ENCODE measurements around the gene BAD.
"Not testable (repeated sequence)": the region's sequence is repeated elsewhere in the genome, so short reads cannot be mapped to it uniquely, and the experiment has no call there.

Gene BAD

DNA sequence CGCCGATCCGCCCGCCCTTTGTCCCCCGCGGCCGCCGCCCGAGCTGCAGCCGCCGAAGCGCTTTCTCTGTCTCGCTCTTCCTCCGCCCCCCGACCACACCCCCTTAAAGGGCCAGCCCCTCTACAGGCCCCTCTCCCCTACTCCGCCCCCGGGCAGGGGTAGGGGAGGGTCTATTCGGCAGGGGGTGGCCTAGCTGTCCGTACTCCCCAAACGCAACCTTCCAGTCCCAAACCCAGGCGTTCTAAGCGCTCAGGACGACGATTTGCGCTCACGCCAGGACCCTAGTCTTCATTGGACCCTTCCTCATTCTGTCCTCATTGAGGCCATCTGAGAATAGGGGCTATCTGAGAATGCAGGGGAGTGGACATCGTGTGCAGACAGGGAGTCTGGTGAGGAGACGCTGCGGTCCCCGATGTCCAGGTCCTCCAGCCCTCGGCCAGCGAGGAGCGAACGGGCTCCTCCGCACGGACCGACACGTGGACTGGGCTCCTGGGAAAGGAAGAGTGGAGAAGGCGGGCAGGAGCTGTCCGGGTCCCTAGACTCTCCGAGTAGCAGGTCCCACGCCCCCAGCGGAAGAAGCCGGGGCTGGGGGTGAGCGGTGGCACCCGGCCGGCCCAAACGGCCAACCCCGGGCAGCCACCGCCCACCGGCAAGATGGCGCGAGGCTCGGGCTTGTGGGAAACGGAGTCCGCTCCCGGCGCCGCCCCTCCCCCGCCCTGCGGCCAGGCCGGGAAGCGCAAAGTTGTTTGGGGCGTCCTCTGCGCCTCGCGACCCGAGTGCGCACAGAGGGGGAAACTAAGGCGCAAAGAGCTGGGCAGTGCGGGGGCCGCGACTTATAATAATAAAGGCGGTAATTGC is 37.4 kb downstream of the BAD start, which contains the start of gene PPP1R14B:
PPP1R14B (minus strand) TSS at position 73 of the 858 bp plus-strand sequence. CDS start 270 bp downstream, outside the sequence.
- in situ Hi-C loops (cut with HindIII; ENCODE audit: low sequenced_read_pairs) = no loop called here

DNA sequence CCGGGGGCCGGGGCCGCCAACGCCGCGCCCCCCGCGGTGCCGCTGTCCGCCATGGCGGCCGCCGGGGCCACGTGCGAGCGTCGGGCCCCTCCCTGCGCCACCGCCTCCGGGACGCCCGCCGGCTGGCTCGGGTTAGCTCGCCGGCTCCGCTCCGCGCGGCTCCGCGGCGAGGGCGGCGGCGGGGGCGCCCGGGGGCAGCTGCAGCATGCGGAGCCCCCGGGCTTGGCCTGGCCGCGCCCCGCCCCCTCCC is 37.9 kb downstream of the BAD start:
- in situ Hi-C loops (cut with HindIII; ENCODE audit: low sequenced_read_pairs) = not testable (repeated sequence)

DNA sequence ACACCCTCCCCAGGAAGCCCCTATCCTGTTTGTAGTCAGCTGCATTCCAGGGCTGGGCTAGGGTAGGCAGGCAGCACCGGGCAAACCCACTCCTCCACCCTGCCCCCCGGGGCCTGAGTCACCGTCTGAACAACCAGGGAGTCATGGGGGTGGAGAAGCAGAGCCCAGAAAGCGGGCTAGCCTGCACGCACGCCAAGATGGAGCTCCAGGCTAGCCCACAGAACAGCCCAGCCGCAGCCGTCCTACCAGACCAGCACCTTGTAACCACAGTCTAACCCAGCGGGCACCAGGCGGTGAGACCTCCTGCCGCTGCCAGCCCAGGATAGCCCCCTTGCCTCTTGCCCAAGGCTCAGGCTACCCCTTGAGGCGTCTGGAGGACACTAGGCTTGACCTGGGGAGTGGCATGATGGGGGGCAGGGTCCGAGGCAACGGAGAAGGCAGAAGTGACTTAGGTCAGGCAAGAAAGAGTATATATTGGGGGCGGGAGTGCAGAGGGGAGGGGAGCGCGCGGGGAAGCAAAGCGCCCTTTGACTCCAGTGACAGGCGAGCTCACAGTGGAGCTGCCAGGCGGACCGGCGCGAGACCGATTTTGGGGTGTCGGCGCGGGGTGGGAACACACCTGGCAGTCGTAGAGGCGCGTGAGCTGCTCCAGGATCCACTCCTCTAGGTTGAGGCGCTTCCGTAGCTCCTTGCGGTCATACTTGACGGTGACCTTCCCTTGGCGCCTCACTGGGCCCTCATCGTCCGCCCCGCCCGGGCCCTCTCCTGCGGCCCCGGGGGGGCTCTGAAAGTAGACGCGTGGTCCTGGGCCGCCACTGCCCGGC is 38.5 kb downstream of the BAD start:
- in situ Hi-C loops (cut with HindIII; ENCODE audit: low sequenced_read_pairs) = no loop called here

DNA sequence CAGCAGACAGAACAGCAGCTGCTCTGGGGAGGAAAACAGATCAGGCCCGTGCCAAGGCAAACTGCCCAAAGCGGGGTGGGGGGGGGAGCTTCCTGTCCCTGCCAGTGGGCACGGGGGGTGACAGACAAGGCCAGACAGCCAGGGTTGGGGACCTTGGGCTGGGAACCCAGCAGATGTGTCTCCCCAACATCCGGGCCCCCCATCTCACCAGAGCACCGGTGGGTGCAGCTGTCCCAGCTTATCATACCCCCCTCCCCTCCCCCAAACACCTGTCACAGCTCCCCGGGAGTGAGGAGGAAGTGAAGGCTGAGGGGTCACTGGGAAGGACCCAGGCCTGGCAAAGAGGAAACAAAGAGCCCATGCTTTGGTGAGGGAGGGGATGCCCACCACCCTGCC is 39.1 kb downstream of the BAD start:
- in situ Hi-C loops (cut with HindIII; ENCODE audit: low sequenced_read_pairs) = no loop called here

DNA sequence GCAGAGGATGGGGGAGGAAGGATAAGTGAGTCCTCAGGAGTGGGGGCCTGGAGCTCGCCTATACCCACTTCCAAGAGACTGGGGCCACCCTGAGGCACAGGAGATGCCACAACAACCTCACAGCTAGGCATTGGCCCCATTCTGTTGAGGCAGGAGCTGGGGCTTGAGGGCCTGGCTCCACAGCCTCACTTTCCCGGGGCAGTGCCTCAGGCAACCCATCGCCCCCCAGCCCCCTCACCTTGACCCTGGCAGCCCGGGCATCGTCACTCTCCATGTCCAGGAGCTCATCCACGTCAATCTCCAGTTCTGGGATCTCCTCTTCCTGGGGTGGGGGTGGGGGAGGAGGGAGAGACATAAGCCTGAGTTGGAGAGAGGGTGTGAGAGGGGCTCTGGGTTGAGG is 39.5 kb downstream of the BAD start:
- in situ Hi-C loops (cut with HindIII; ENCODE audit: low sequenced_read_pairs) = no loop called here

DNA sequence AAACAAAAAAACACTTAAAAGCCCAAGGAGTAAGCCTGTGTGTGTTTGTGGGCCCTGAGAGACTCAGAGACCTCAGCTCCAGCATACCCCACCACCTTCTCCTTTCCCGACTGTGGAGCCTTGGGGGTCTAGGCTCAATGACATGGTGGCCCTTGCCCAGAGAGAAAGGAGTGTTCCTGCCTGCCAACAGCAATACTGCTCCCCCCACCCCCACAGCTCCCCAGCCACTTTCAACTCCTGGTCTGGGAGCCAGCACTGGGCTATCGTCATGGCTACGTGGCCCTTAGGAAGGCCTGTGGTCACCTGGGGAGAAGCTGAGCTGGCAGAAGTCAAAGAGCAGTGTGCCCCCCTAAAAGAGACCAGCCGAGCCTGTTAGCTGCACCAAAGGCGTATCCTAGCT is 40.4 kb downstream of the BAD start:
- in situ Hi-C loops (cut with HindIII; ENCODE audit: low sequenced_read_pairs) = no loop called here

DNA sequence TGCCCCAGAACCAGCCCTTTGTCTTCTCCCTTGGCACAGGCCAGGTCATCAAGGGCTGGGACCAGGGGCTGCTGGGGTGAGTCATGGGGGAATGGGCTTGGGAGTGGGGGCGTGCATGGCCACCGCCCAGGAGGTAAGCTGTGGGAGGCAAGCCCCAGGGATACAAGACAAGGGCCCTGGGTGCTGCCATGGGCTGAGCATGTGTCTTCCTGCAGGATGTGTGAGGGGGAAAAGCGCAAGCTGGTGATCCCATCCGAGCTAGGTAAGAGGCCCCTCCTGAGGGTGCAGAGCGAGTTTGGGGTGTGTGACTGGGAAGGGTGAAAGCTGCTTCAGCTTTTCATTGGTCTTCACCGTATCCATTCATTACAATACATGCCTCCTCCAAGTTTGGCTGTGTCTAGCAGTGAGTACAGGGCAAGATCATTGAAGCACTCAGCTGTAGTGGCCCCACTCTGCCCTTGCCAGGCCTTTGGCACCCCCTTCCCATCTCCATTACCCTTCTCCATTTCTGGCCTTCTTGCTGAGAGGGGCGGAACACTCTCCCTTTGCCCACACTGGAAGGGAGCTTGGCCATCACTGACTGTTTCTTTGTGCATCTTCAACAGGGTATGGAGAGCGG is 41.1 kb downstream of the BAD start:
- in situ Hi-C loops (cut with HindIII; ENCODE audit: low sequenced_read_pairs) = no loop called here

DNA sequence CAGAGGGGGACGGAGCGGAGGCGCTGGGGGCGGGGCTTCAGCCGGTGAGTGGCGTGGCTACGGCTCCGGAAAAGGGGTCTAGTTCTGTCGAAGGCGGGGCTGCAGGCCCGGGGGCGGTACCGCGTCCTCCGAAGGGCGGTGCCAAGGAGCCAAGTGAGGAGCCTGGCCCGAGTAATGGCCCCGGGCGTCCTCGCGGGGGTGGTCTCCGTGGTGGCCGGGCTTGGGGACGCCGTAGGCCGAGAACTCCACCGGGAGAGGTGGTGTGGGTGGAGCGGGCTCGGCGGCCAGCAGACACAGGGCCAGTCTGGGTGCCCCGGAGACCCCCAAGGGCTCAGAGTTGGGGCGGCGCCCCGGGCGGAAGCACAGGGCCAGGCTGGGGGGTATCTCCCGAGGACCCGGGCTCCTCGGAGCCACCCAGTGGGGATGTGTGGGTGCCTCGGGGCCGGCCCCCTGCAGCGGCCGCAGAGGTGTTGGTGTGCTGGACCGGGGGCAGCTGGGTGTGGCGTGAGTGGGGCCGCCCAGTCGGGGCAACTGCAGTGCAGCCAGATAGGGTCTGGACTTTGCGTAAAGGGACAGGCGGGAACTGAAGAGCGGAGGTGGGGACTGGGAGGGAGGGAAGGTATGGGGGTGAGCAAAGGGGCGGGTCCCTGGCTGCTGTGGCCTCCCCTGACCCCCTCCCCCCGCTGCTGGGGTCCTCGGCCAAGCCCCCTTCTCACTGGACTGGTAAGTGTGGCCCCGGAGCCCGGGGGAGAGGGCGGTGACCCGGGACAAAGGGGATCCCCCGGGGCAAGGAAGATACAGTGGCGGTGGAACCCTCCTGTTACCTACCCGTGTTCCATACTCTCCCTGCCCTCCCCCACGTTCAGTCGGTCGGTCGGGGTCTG is 42.7 kb downstream of the BAD start:
- in situ Hi-C loops (cut with HindIII; ENCODE audit: low sequenced_read_pairs) = no loop called here

DNA sequence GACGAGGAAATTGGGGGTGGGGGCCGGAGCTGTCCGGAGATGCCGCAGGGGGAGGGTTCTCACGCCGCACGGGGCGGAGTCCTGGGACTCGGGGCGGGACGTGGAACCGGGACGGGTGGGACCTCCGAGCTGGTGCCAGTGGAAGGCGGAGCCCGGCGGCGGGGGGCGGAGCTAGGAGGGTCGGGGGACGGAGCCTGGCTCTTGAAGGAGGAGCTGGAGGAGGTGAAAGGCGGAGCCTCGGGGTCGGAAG is 43.3 kb downstream of the BAD start:
- in situ Hi-C loops (cut with HindIII; ENCODE audit: low sequenced_read_pairs) = no loop called here

DNA sequence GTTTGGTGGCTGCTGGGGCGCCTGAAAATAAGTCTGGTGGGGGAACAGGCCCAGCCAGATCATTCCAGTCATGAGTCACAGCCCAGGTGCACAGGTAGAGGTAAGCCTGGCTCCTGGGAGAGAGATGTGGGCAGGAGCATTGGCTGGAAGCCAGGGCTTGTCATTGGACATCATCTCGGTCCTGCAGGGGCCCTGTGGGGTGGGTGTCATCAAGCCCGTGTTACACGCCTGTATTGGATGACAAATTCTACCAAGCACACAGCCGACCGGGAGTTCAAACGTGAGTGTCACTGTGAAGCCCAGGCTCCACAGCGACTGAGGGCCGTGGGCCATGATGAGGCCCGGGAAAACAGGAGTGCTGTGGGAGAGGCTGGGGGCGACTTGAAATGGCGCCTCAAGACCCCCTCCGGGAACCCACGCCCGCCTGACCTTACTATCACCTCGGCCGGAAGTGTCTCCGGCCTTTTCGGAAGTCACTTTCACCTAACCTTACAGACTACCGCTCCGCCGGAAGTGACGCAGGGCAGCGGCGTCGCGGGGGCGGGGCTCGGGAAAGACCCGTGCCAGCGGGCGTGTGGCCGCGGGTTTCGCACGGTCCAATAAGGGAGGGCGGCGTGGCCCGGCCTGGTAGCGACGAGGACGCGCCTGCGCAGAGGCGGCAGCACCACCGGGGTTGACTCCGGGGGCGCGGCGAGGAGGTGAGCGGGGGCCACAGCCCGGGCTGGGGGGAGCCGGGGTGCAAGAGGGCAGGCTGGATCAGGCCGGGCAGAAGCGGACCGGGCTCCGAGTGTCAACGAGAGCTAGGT is 43.8 kb downstream of the BAD start, which contains the start of gene FKBP2:
FKBP2 (plus strand) TSS at position 661 of the 806 bp plus-strand sequence. CDS start 1,293 bp downstream, outside the sequence.
- in situ Hi-C loops (cut with HindIII; ENCODE audit: low sequenced_read_pairs) = no loop called here

DNA sequence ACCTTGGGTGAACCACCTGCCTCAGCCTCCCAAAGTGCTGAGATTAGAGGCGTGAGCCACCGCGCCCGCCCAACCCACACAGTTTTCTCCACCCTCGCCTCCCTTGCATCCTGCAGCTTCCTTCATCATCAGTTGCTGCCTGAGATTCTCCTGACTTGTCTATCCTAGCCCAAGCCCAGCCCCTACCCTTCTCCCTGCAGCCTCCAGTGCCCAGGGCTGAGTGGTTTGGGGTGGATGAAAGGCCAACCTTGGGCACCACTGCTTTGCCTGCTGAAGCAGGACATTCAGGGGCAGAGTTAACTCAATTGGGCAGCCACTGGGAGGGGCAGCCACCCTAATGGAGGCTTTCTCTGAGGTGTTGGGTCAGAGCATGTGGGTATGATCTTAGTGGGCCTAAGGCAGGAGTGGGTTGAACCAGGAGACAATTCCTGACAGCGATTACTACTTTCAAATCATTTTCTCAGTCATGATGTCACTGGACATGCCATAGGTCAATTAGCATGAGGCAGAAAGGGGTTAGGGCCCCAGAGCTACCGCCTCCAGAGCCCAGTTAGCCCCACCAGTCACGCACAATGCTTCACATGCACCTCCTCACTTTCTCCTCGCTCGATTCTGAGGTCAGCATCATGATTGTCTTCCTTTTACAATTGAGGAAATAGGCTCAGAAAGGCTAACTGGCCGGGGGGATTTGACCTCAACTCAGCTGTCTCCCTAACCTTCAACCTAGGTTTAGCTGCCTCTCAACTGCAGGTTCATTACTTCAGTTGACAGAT is 44.6 kb downstream of the BAD start:
- in situ Hi-C loops (cut with HindIII; ENCODE audit: low sequenced_read_pairs) = no loop called here

DNA sequence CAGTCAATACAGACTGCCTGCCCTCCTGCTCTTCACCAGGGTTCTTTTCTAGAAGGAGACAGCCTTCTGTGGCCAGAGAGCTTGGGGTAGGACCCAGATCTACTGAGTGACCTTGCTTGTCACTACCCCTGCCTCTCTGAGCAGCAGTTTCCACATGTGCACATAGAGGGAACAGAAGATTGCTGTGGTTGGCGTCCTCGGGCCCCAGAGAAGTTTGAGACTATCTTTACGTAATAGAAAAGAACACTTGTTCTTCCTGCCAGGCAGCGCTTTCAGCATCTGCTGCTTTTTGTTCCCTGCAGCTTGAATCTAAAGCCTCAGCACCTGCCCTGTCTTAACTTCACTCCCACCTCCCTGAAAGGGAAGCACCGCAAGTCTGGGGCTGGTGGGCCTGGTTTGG is 45.5 kb downstream of the BAD start:
- in situ Hi-C loops (cut with HindIII; ENCODE audit: low sequenced_read_pairs) = no loop called here

DNA sequence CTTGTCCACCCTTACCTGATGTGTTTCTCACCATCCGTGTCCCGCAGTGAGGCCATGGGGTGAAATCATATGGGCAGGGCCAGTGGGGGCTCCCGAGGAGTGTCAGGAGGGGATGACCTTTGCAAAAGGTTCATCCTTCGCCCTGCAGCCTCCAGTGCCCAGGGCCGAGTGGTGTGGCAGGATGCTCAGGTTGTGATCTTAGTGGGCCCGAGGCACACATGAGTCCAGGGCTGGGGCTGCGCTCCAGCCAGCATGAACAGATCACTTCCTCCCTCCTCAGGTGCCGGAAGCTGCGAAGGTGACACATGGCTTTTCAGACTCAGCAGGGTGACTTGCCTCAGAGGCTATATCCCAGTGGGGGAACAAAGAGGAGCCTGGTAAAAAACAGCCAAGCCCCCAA is 46.4 kb downstream of the BAD start:
- in situ Hi-C loops (cut with HindIII; ENCODE audit: low sequenced_read_pairs) = no loop called here

DNA sequence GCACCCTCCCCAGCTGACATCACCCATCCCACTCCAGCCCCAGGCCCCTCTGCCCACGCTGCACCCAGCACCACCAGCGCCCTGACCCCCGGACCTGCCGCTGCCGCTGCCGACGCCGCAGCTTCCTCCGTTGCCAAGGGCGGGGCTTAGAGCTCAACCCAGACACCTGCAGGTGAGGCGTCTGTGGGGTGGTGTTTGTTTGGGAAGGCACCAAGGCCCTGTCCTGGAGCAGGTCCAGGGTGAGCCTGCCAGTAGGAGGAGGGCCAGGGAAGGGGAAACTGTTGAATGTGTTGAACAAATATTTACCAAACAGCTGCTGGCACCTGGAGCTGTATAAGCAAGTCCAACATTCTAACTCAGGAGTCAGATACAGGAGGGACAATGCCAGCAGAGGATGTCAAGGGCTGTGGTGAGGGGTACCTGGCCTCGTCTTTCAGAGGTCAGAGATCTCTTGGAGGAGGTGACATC is 46.9 kb downstream of the BAD start:
- in situ Hi-C loops (cut with HindIII; ENCODE audit: low sequenced_read_pairs) = no loop called here

DNA sequence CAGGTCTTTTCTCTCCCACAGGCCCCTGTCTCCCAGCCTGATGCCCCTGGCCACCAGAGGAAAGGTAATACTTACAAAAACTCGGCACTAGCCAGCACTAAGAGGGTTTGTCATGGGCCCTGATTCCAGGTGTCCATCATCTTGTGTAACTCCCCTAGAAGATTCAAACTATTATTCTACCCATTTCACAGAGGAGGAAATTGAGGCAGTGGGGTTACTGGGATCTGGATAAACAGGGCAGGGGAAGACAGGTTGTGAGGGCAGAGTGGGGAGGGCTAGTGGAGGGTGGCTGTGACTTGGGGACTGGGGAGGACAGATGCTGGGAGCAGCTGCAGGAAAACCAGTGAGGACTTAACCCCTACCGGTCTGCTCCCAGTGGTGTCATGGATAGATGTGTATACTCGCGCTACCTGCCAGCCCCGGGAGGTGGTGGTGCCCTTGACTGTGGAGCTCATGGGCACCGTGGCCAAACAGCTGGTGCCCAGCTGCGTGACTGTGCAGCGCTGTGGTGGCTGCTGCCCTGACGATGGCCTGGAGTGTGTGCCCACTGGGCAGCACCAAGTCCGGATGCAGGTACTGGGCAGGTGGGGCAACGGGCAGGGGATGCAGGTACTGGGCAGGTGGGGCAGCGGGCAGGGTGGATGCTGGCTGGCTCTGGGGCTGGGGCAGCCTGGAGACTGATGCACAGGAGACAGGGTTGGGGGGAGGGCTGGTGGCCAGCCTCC is 48.9 kb downstream of the BAD start:
- in situ Hi-C loops (cut with HindIII; ENCODE audit: low sequenced_read_pairs) = no loop called here

DNA sequence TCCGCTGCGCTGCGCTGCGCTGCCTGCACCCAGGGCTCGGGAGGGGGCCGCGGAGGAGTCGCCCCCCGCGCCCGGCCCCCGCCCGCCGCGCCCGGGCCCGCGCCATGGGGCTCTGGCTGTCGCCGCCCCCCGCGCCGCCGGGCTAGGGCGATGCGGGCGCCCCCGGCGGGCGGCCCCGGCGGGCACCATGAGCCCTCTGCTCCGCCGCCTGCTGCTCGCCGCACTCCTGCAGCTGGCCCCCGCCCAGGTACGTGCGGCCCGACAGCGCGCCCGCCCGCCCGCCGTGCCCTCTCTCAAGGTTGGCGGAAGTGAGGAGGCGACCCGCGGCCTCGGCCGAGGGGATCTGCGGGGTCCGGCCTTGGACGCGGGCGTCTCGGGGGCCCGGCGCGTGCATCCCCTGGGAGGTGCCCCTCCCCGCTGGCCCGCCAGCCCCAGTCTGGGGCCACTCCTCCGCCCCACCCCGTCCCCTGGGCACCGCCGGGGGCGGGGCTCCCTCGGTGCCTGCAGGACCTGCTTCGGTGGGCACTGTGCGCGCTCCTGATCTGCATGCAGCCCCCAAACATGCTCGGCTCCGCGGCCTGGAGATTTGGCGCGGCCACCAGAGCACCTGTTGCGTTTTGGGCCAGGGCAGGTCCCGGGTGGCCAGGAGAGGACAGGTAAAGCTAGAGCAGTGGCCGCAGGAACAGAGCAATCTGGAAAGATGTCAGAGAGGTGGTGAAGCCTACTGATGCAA is 49.7 kb downstream of the BAD start:
- in situ Hi-C loops (cut with HindIII; ENCODE audit: low sequenced_read_pairs) = no loop called here

DNA sequence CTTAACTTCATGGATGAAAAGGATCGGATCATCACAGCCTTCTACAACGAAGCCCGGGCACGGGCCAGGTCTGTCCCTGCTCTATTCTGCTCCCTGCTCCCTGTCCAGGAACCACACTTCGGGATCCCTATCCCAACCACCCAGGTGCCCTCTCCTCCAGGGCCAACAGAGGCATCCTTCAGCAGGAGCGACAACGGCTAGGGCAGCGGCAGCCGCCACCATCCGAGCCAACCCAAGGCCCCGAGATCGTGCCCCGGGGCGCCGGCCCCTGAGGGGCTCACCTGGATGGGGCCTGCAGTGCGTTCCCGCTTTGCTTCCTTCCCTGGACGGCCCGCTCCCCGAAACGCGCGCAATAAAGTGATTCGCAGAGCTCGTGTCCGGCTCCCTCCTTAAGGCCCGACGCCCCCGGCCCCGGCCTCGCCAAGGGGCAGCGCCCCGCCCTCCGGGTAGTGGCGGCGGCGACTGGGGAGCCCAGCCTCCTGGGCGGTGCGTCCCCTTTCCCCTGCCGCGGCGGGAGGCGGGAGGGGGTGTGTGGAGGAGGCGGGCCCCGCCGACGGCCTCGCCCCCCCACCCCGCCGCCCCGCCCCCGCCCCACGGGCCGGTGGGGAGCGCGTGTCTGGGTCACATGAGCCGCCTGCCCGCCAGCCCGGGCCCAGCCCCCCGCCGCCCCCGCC is 50.4 kb downstream of the BAD start, which contains the start of gene VEGFB:
VEGFB (plus strand) TSS at position 672 of the 674 bp plus-strand sequence. CDS start 250 bp downstream, outside the sequence.
- in situ Hi-C loops (cut with HindIII; ENCODE audit: low sequenced_read_pairs) = no loop called here

Data from DLD1 (cell line).